B cell (primary cell): ENCODE measurements around the gene RAP1GAP. TPM values are rescaled to one million over a fixed set of nuclear protein-coding genes. Genes with fewer than 3 reads are reported as not detected.

Source experiments
- ATAC-seq: fragments of 200-7000 bp; cut with Tn5 transposase; one replicate; pipeline ENCODE4 v1.10.0; 2021; ENCODE audit warnings: low read depth, mild to moderate bottlenecking, moderate number of reproducible peaks, moderate library complexity
- CTCF ChIA-PET: fragments of 350-600 bp; sonication (Branson Sonifier 250); formaldehyde crosslinking; loops from one replicate; lab custom pipeline; 2021; ENCODE audit warnings: antibody characterized with exemption, inconsistent platforms; lab: Charles Lee
- POLR2A ChIA-PET: fragments of 350-600 bp; sonication (Branson Sonifier 250); formaldehyde crosslinking; loops from one replicate; lab custom pipeline; 2021; ENCODE audit warnings: antibody characterized with exemption; lab: Charles Lee
- DNase-seq: peaks from one replicate; pipeline ENCODE4 v3.0.0; 2013
- H2AFZ ChIP-seq: 2 replicates; pipeline ENCODE4 v1.6.1; 2012; ENCODE audit warnings: mild to moderate bottlenecking, low read depth, low read length; ENCODE audit not compliant: insufficient read depth, poor library complexity, severe bottlenecking
- H3K27ac ChIP-seq, 2 donors: 1 replicate in 1 of 2; 2 replicates in 1 of 2; pipeline ENCODE4 v1.5.1; 2012 to 2013; ENCODE audit warnings: low read length in 2 of 2, mild to moderate bottlenecking in 2 of 2, moderate library complexity in 1 of 2
- H3K27me3 ChIP-seq, 4 experiments: fragments of 200-600 bp in 1 of 4; sonication (generic) in 1 of 4; replicated peaks in 1 of 4; 1 replicate in 2 of 4; 2 replicates in 2 of 4; pipeline versions ENCODE4 v1.6.1 to v1.7.0; 2013 to 2016; ENCODE audit warnings: low read length in 3 of 4, mild to moderate bottlenecking in 2 of 4, mixed read lengths in 1 of 4, moderate library complexity in 1 of 4; ENCODE audit not compliant: insufficient read depth in 4 of 4, control insufficient read depth in 3 of 4; ENCODE audit errors: control extremely low read depth in 1 of 4
- H3K36me3 ChIP-seq, 2 experiments: replicated peaks in 1 of 2; 1 replicate in 1 of 2; 2 replicates in 1 of 2; pipeline versions ENCODE4 v1.6.1 to v1.7.1; 2013; ENCODE audit warnings: low read length in 1 of 2; ENCODE audit not compliant: insufficient read depth in 2 of 2, control insufficient read depth in 1 of 2; ENCODE audit errors: control extremely low read depth in 1 of 2, extremely low read depth in 1 of 2
- H3K4me1 ChIP-seq, 2 donors: fragments of 200-600 bp in 1 of 2; sonication (generic) in 1 of 2; 1 replicate in 1 of 2; 2 replicates in 1 of 2; pipeline versions ENCODE4 v1.5.1 to v1.6.1; 2013 to 2017; ENCODE audit warnings: low read length in 2 of 2; ENCODE audit not compliant: control insufficient read depth in 2 of 2, insufficient read depth in 2 of 2
- H3K4me2 ChIP-seq: replicated peaks from 2 replicates; pipeline ENCODE3; 2012; ENCODE audit warnings: mild to moderate bottlenecking, low read depth, low read length; ENCODE audit not compliant: poor library complexity, severe bottlenecking
- H3K4me3 ChIP-seq, 5 experiments: fragments of 200-600 bp in 1 of 5; sonication (generic) in 1 of 5; 1 replicate in 3 of 5; 2 replicates in 2 of 5; pipeline versions ENCODE4 v1.5.1 to v1.7.0; 2011 to 2016; ENCODE audit warnings: low read length in 4 of 5, mild to moderate bottlenecking in 4 of 5, low read depth in 2 of 5, control low read depth in 1 of 5, moderate library complexity in 1 of 5; ENCODE audit not compliant: insufficient read depth in 1 of 5; ENCODE audit errors: control extremely low read depth in 1 of 5, extremely low read depth in 1 of 5
- H3K79me2 ChIP-seq: fragments of 200-600 bp; sonication (generic); one replicate; pipeline ENCODE4 v1.6.0; 2016; ENCODE audit warnings: low read length; ENCODE audit not compliant: control insufficient read depth, insufficient read depth
- H3K9ac ChIP-seq: fragments of 200-600 bp; sonication (generic); 2 replicates; pipeline ENCODE4 v1.6.1; 2017; ENCODE audit warnings: mild to moderate bottlenecking, low read length, moderate library complexity
- H3K9me3 ChIP-seq, 3 donors: one replicate each; pipeline versions ENCODE4 v1.6.1 to v1.7.1; 2013; ENCODE audit warnings: low read length in 2 of 3; ENCODE audit not compliant: control insufficient read depth in 2 of 3, insufficient read depth in 1 of 3; ENCODE audit errors: control extremely low read depth in 1 of 3
- H4K20me1 ChIP-seq: 2 replicates; pipeline ENCODE4 v1.6.0; 2012; ENCODE audit warnings: mild to moderate bottlenecking, low read length; ENCODE audit not compliant: insufficient read depth, control insufficient read depth, poor library complexity, severe bottlenecking
- H3K27ac Mint-ChIP-seq: one replicate; pipeline ENCODE4 v1.8.0; 2021; ENCODE audit warnings: mixed read lengths
- H3K27me3 Mint-ChIP-seq: one replicate; pipeline ENCODE4 v1.8.0; 2021; ENCODE audit warnings: mixed read lengths
- H3K4me1 Mint-ChIP-seq: one replicate; pipeline ENCODE4 v1.8.0; 2021; ENCODE audit warnings: mixed read lengths
- H3K4me3 Mint-ChIP-seq: one replicate; pipeline ENCODE4 v1.8.0; 2021; ENCODE audit warnings: mixed read lengths
- H3K9me3 Mint-ChIP-seq: one replicate; pipeline ENCODE4 v1.8.0; 2022; ENCODE audit warnings: mixed read lengths; ENCODE audit not compliant: insufficient read depth
- EZH2 ChIP-seq: IDR thresholded peaks from 2 replicates; pipeline ENCODE4 v1.6.1; 2012; ENCODE audit warnings: borderline replicate concordance, low read depth, mild to moderate bottlenecking, moderate library complexity, low read length; ENCODE audit not compliant: insufficient read depth, poor library complexity, severe bottlenecking
- WGBS: methylation state at CpG from one replicate; pipeline ENCODE4 v1.1.5; 2013; ENCODE audit warnings: missing lambda C conversion rate; ENCODE audit not compliant: insufficient coverage; 5-methylcytosine and 5-hydroxymethylcytosine counted together
- intact Hi-C: fragments of 100-400 bp; cut with micrococcal nuclease; formaldehyde crosslinking; loops from one replicate; pipeline ENCODE4 v1.10.0; 2022
- polyA plus RNA-seq: library from polyadenylated mRNA; depleted of rRNA; stranded (reverse); fragments of >200 nt; gene quantifications from 2 replicates; pipeline ENCODE4 v1.2.3, GENCODE V29; 2012
- total RNA-seq, 2 donors: library from RNA; stranded (reverse); fragments of 120-200 nt in 1 of 2; gene quantifications; 1 replicate in 1 of 2; 2 replicates in 1 of 2; pipeline versions ENCODE4 v1.2.3 to v1.2.4, GENCODE V29; 2013 to 2022
- TF ChIP-seq, protein P1 (sequence below): fragments of 200-600 bp; IDR thresholded peaks from one replicate; pipeline ENCODE4 v1.8.0; 2022; ENCODE audit warnings: antibody characterized with exemption, mild to moderate bottlenecking

The RAP1GAP gene
- total and polyA plus RNA-seq, 2 donors (not counting 1 experiment from before 2014, with no cell fraction given) = 0.07 to 0.09 TPM

DNA sequence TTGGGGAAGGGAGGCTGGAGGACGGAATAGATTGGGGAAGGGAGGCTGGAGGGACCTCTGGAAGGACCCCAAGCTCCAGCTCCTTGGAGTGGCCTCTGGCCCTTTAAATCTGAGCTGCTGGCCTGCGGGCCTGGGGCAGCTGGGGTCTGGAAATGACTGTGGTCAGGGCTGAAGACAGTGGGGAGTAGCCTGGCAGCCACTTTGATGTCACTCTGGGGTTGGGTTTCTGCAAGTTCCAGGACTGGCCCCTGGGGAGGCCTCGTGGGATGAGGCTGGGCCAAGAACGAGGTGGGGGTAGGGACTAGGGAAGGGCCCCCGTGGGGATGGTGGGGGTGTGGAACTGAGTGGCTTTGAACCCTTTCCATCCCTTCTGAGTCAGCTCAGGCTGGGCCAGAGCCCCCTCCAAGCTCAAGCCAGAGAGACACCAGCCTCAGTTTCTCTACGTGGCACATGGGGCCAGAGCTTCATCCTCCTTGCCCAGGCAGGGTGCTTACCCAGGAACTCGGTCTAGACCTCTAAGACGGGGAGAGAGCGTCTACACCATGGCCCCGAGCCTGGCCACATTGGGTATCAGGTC is 100.3 kb downstream of the RAP1GAP start:
- H2AFZ ChIP-seq = no peak overlapping the region
- no peaks in the 10 kb centered on the region for H3K36me3 ChIP-seq
- TF ChIP-seq, protein P1, sequence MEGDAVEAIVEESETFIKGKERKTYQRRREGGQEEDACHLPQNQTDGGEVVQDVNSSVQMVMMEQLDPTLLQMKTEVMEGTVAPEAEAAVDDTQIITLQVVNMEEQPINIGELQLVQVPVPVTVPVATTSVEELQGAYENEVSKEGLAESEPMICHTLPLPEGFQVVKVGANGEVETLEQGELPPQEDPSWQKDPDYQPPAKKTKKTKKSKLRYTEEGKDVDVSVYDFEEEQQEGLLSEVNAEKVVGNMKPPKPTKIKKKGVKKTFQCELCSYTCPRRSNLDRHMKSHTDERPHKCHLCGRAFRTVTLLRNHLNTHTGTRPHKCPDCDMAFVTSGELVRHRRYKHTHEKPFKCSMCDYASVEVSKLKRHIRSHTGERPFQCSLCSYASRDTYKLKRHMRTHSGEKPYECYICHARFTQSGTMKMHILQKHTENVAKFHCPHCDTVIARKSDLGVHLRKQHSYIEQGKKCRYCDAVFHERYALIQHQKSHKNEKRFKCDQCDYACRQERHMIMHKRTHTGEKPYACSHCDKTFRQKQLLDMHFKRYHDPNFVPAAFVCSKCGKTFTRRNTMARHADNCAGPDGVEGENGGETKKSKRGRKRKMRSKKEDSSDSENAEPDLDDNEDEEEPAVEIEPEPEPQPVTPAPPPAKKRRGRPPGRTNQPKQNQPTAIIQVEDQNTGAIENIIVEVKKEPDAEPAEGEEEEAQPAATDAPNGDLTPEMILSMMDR = no peak
- no peak for TF ChIP-seq EZH2
- no peaks in the 10 kb centered on the region for H4K20me1 ChIP-seq
- Mint-ChIP-seq H3K9me3 (no peaks in the 10 kb centered on the region), H3K4me3 (no peak overlapping the region), H3K4me1 (no peaks in the 10 kb centered on the region), H3K27me3 (peaks cover under 1% of the 10 kb centered on the region), H3K27ac (no peak overlapping the region)
- 71% methylated on average over 8 of the region's 10 CpGs for WGBS
- no peaks in the 10 kb centered on the region for H3K4me1 ChIP-seq
- no peaks in the 10 kb centered on the region for H3K79me2 ChIP-seq
- no peak for DNase-seq
- ATAC-seq = no peak
- H3K27me3 ChIP-seq = peaks cover 0 to 7% (median 2%) of the 10 kb centered on the region in 4 experiments
- no peak overlapping the region for H3K9ac ChIP-seq
- no peak overlapping the region for H3K4me2 ChIP-seq
- H3K27ac ChIP-seq = no peak overlapping the region
- CTCF ChIA-PET = no interaction called here
- POLR2A ChIA-PET = no interaction called here
- H3K9me3 ChIP-seq = peaks cover 0 to 7% (median 0%) of the 10 kb centered on the region in 3 donors
- intact Hi-C loops = no loop called here
- no peak overlapping the region for H3K4me3 ChIP-seq

DNA sequence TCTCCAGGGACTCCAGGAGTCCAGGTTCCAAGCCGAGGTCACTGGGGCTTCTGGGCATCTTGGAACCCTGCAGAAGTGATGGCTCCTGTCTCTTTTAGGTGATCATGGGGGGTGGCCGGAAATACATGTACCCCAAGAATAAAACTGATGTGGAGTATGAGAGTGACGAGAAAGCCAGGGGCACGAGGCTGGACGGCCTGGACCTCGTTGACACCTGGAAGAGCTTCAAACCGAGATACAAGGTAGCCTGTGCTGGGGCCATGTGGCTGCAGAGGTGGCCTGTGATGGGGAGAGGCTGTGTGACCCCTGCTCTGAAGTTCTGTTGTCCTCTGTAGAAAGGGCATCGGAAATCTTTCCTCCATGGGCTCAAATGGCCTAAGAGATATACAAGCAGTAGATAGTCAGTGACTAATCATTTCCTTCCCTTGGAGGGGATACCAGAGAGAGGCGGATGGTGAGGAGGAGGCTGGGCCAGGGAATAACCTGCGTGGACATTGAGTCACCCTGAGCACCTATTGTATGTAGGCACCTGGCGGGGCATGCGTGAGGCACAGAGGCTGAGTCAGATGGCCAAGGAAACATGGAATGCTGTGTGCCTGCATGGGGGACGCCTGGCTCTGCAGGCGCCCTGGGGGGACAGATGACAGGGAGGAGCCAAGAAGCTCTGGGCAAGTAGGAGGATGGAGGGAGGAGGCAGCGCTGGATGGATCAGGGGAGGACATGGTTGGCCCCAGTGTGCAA is 101.0 kb downstream of the RAP1GAP start:
- DNase-seq (no peak), ATAC-seq (no peak)
- H3K4me3 Mint-ChIP-seq = no peak overlapping the region
- no peaks in the 10 kb centered on the region for H3K4me1 Mint-ChIP-seq
- peaks cover 0 to 7% (median 0%) of the 10 kb centered on the region in 3 donors for H3K9me3 ChIP-seq
- no peak overlapping the region for H2AFZ ChIP-seq
- peaks cover 0 to 3% (median 1%) of the 10 kb centered on the region in 4 experiments for H3K27me3 ChIP-seq
- no peak overlapping the region for H3K4me3 ChIP-seq
- H3K27ac ChIP-seq = no peak overlapping the region
- H3K36me3 ChIP-seq = no peaks in the 10 kb centered on the region
- no peak overlapping the region for H3K4me2 ChIP-seq
- intact Hi-C loops = no loop called here
- no peak overlapping the region for H3K27ac Mint-ChIP-seq
- H3K79me2 ChIP-seq = no peaks in the 10 kb centered on the region
- ChIA-PET POLR2A (no interaction called here), CTCF (no interaction called here)
- 92% methylated on average over 13 of the region's 15 CpGs for WGBS
- no peak overlapping the region for H3K9ac ChIP-seq
- no peaks in the 10 kb centered on the region for H4K20me1 ChIP-seq
- no peaks in the 10 kb centered on the region for H3K4me1 ChIP-seq
- TF ChIP-seq EZH2 = no peak
- TF ChIP-seq, protein P1 = no peak
- H3K9me3 Mint-ChIP-seq = no peaks in the 10 kb centered on the region
- H3K27me3 Mint-ChIP-seq = no peaks in the 10 kb centered on the region
